22Rv1 (cell line): ENCODE measurements around the gene ZNF407.

ENCODE experiments used
- CTCF ChIP-seq: fragments of 450-650 bp; IDR thresholded peaks from 2 replicates; pipeline ENCODE4 v1.5.1; 2017; ENCODE audit warnings: mild to moderate bottlenecking
- ZFX ChIP-seq: fragments of 450-650 bp; IDR thresholded peaks from 2 replicates; pipeline ENCODE4 v1.6.1; 2017; ENCODE audit warnings: antibody characterized with exemption, borderline replicate concordance

DNA sequence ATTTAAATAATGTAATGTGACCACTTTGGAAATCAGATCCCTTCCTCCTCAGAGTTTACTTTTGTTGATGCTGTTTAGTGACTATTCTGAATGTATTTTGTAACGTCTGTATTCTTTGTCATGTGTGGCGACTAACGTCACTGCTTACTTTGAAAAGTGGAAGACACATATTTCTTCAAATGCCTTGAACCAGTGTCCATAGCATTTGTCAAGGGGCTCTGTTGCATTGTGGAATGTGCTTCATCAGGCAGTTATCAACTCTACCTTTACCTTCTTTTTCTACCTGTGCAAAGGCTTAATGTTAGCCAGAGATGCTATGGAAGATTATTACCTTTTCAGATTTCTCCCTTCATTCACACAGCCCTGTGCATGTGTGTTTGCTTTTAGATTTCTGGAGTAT lies 162.4 kb downstream of the ZNF407 start:
- TF ChIP-seq CTCF (no peak), ZFX (no peak)
